WTC11 (cell line): ENCODE measurements around the gene STX19.

Source experiments
- CBFB ChIP-seq: sonication (generic); formaldehyde crosslinking; IDR thresholded peaks from 2 replicates; pipeline ENCODE4 v1.8.1; 2022; ENCODE audit warnings: mild to moderate bottlenecking, low read depth, missing genetic modification reagents
- CTCF ChIP-seq: fragments of 200-600 bp; IDR thresholded peaks from 2 replicates; pipeline ENCODE4 v1.8.0; 2022; ENCODE audit warnings: antibody characterized with exemption
- E2F4 ChIP-seq: sonication (generic); formaldehyde crosslinking; IDR thresholded peaks from 2 replicates; pipeline ENCODE4 v1.8.1; 2022; ENCODE audit warnings: low read depth, mild to moderate bottlenecking, moderate library complexity, missing genetic modification reagents, borderline replicate concordance
- OVOL2 ChIP-seq: fragments of 250-450 bp; sonication (Bioruptor Pico); IDR thresholded peaks from 2 replicates; pipeline ENCODE4 v1.9.0; 2021; ENCODE audit warnings: mild to moderate bottlenecking, borderline replicate concordance
- ZNF317 ChIP-seq: sonication (generic); formaldehyde crosslinking; IDR thresholded peaks from 2 replicates; pipeline ENCODE4 v1.8.1; 2023; ENCODE audit warnings: low read depth, mild to moderate bottlenecking, moderate library complexity, missing genetic modification reagents, borderline replicate concordance
- ZNF423 ChIP-seq: fragments of 250-450 bp; sonication (Bioruptor Pico); IDR thresholded peaks from 2 replicates; pipeline ENCODE4 v2.1.2; 2022; ENCODE audit warnings: mild to moderate bottlenecking, moderate library complexity

GRCh38 chr3:94015025-94015424 lies 13.4 kb downstream of the STX19 start:
- TF ChIP-seq ZNF423: no peak
- no peak for TF ChIP-seq CTCF
- TF ChIP-seq OVOL2 (CRISPR knock-in tag): no peak
- TF ChIP-seq CBFB (CRISPR knock-in tag): no peak
- no peak for TF ChIP-seq ZNF317 (CRISPR knock-in tag)
- no peak for TF ChIP-seq E2F4 (CRISPR knock-in tag)
